PC-3 (cell line): ENCODE measurements around the gene LRRC7.

ENCODE experiments used
- CTCF ChIP-seq: fragments of 300-600 bp; sonication (generic); conservative IDR thresholded peaks from 2 replicates; pipeline ENCODE4 v1.5.1; 2017; ENCODE audit warnings: antibody characterized with exemption, low read depth, mild to moderate bottlenecking, low read length
- EZH2 ChIP-seq: fragments of 300-600 bp; sonication (generic); IDR thresholded peaks from one replicate; pipeline ENCODE4 v1.6.1; 2017; ENCODE audit warnings: antibody characterized with exemption, mild to moderate bottlenecking, low read length; ENCODE audit not compliant: unreplicated experiment
- EZH2phosphoT487 ChIP-seq: fragments of 300-600 bp; sonication (generic); IDR thresholded peaks from 2 replicates; pipeline ENCODE4 v1.6.1; 2018; ENCODE audit warnings: mild to moderate bottlenecking, antibody characterized with exemption, low read length, borderline replicate concordance

- TF ChIP-seq EZH2 (no peak), CTCF (no peak), EZH2phosphoT487 (no peak)
Observed at GRCh38 chr1:69847670-69848069, 279.9 kb downstream of the LRRC7 start.
